ENCODE measurements around the gene RRBP1.

DNA sequence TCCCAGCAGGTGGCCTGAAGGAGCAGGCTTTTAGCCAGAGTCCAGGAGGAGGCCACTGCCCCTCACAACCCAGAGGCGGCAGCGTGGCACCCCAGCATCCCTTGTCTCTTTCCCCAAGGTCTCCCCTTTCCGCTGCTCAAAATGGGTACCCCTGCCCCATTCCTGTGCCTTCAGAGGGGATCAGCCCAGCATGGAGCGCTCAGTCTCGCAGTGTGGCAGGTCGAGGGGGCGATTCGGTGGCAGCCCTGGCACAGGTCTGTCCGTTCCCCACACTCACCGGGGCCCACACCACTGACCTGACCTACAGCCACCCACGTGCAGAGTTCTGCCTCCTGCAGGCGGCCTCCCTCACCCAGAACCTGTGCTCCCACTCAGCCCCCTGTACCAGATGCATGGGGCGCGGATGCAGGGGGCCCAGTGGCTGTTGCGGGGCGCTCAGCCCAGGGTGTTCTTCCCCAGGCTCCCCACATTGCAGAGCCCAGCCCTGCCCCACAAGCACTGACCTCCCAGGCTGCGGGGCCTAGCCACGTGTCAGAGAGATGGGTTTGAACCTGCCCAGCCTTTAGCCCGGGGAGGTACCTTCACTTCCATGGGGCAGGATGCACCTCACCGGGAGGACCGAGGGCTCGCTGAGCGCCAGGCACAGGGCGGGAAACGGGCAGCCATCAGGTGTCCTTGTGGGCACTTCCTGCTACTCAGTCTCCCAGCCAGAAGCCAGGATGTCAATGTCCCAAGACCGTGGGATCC is 70.3 kb downstream of the RRBP1 start:
- TF ChIP-seq TAF1 (IDR thresholded peaks at IDR 0.05; ENCODE audit: borderline replicate concordance, insufficient read depth, low read length) (no peak), POLR2AphosphoS5 (IDR thresholded peaks at IDR 0.05; ENCODE audit: low read depth, low read length) (peak; percentile 16; the same call in 1 of the 2 replicates), SIN3A (IDR thresholded peaks at IDR 0.05; ENCODE audit: borderline replicate concordance, insufficient read depth, low read length) (no peak)
- TF ChIP-seq, protein P1, sequence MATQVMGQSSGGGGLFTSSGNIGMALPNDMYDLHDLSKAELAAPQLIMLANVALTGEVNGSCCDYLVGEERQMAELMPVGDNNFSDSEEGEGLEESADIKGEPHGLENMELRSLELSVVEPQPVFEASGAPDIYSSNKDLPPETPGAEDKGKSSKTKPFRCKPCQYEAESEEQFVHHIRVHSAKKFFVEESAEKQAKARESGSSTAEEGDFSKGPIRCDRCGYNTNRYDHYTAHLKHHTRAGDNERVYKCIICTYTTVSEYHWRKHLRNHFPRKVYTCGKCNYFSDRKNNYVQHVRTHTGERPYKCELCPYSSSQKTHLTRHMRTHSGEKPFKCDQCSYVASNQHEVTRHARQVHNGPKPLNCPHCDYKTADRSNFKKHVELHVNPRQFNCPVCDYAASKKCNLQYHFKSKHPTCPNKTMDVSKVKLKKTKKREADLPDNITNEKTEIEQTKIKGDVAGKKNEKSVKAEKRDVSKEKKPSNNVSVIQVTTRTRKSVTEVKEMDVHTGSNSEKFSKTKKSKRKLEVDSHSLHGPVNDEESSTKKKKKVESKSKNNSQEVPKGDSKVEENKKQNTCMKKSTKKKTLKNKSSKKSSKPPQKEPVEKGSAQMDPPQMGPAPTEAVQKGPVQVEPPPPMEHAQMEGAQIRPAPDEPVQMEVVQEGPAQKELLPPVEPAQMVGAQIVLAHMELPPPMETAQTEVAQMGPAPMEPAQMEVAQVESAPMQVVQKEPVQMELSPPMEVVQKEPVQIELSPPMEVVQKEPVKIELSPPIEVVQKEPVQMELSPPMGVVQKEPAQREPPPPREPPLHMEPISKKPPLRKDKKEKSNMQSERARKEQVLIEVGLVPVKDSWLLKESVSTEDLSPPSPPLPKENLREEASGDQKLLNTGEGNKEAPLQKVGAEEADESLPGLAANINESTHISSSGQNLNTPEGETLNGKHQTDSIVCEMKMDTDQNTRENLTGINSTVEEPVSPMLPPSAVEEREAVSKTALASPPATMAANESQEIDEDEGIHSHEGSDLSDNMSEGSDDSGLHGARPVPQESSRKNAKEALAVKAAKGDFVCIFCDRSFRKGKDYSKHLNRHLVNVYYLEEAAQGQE (IDR thresholded peaks at IDR 0.05; ENCODE audit: insufficient read depth in 1 of 2, low read depth in 2 of 2, low read length in 2 of 2): no peak
